HepG2 (cell line): Measurements from ENCODE around the gene TMEM131L. TPM values are rescaled to one million over a fixed set of nuclear protein-coding genes. Genes with fewer than 3 reads are reported as not detected.

ENCODE experiments used
- ATAC-seq: fragments of 200-7000 bp; cut with Tn5 transposase; 3 replicates; pipeline ENCODE4 v1.9.1; 2020; ENCODE audit warnings: mild to moderate bottlenecking, moderate library complexity
- BruUV-seq: library from RNA; stranded (reverse); fragments of 400-500 nt; replicated peaks from 2 replicates; lab custom pipeline; 2021; lab: Mats Ljungman, UMichigan
- CTCF ChIA-PET: fragments of 300-600 bp; formaldehyde crosslinking; extraction: SDS; loops from one replicate; lab custom pipeline; 2021; ENCODE audit warnings: low total read pairs, inconsistent platforms, low intra/inter-chr PET ratio; lab: Yijun Ruan, JAX
- POLR2A ChIA-PET: fragments of 350-600 bp; sonication (Branson Sonifier 250); formaldehyde crosslinking; loops from one replicate; lab custom pipeline; 2020; ENCODE audit warnings: antibody characterized with exemption, inconsistent platforms; lab: Yijun Ruan, JAX
- DNase-seq: peaks from one replicate; pipeline ENCODE4 v3.0.0-alpha.2; 2015; ENCODE audit warnings: low spot score
- FAIRE-seq: peaks from 3 replicates; lab custom pipeline; 2011; peaks lifted over from hg19 to GRCh38; lab: Jason Lieb, UNC
- H2AFZ ChIP-seq: one replicate; pipeline ENCODE4 v1.6.1; 2011; ENCODE audit warnings: low read length, inconsistent platforms
- H3K27ac ChIP-seq: fragments of 300-600 bp; 3 replicates; pipeline ENCODE4 v1.8.0; 2011; ENCODE audit warnings: mixed run types, mild to moderate bottlenecking, mixed read lengths, low read length, inconsistent platforms; ENCODE audit not compliant: insufficient read depth; ENCODE audit errors: extremely low read length
- H3K27me3 ChIP-seq, 2 experiments: fragments of 200-600 bp in 1 of 2; 2 replicates in 1 of 2; 3 replicates in 1 of 2; pipeline versions ENCODE4 v1.6.0 to v1.8.0; 2011; ENCODE audit warnings: low read length in 2 of 2, mild to moderate bottlenecking in 2 of 2, moderate library complexity in 2 of 2, inconsistent platforms in 1 of 2; ENCODE audit not compliant: insufficient read depth in 2 of 2, control insufficient read depth in 1 of 2
- H3K36me3 ChIP-seq, 2 experiments: fragments of 200-600 bp in 1 of 2; replicated peaks in 1 of 2; 2 replicates in 1 of 2; 3 replicates in 1 of 2; pipeline versions ENCODE4 v1.5.1 to v1.8.0; 2011; ENCODE audit warnings: low read length in 2 of 2, inconsistent platforms in 1 of 2; ENCODE audit not compliant: insufficient read depth in 2 of 2, control insufficient read depth in 1 of 2
- H3K4me1 ChIP-seq: 2 replicates; pipeline ENCODE4 v1.5.1; 2012; ENCODE audit warnings: low read length, inconsistent platforms; ENCODE audit not compliant: insufficient read depth
- H3K4me2 ChIP-seq: 2 replicates; pipeline ENCODE4 v1.6.0; 2011; ENCODE audit warnings: low read depth, low read length, inconsistent platforms
- H3K4me3 ChIP-seq, 3 experiments: fragments of 200-600 bp in 1 of 3; sonication (generic), shearing (Covaris generic) in 1 of 3; replicated peaks in 1 of 3; 2 replicates each; pipeline ENCODE4 v1.5.1; 2011 to 2016; ENCODE audit warnings: low read length in 3 of 3, inconsistent platforms in 2 of 3, low read depth in 2 of 3, mild to moderate bottlenecking in 2 of 3, control low read depth in 1 of 3, mixed read lengths in 1 of 3; ENCODE audit not compliant: insufficient read depth in 1 of 3
- H3K79me2 ChIP-seq: one replicate; pipeline ENCODE4 v1.6.1; 2011; ENCODE audit warnings: low read length, inconsistent platforms; ENCODE audit not compliant: insufficient read depth
- H3K9ac ChIP-seq: 2 replicates; pipeline ENCODE4 v1.6.0; 2011; ENCODE audit warnings: mild to moderate bottlenecking, low read depth, low read length, inconsistent platforms; ENCODE audit not compliant: insufficient read depth
- H3K9me3 ChIP-seq: 2 replicates; pipeline ENCODE4 v1.5.1; 2012; ENCODE audit warnings: mild to moderate bottlenecking, low read length
- H4K20me1 ChIP-seq: 2 replicates; pipeline ENCODE4 v1.6.0; 2011; ENCODE audit warnings: inconsistent platforms, mild to moderate bottlenecking, low read length, moderate library complexity; ENCODE audit not compliant: insufficient read depth
- ARNTL ChIP-seq: sonication (generic); formaldehyde crosslinking; IDR thresholded peaks from 2 replicates; pipeline ENCODE4 v1.4.0; 2020; ENCODE audit warnings: mild to moderate bottlenecking, missing genetic modification reagents
- BRD4 ChIP-seq: sonication (generic); formaldehyde crosslinking; IDR thresholded peaks from 2 replicates; pipeline ENCODE4 v1.4.0; 2020; ENCODE audit warnings: missing genetic modification reagents
- FOXA3 ChIP-seq: IDR thresholded peaks from 2 replicates; pipeline ENCODE4 v1.6.1; 2016; ENCODE audit warnings: missing genetic modification reagents, missing compliant biosample characterization
- IRF2 ChIP-seq: IDR thresholded peaks from 2 replicates; pipeline ENCODE4 v1.6.1; 2018; ENCODE audit warnings: missing genetic modification reagents, missing compliant biosample characterization
- JUNB ChIP-seq: sonication (generic); formaldehyde crosslinking; IDR thresholded peaks from 2 replicates; pipeline ENCODE4 v1.8.0; 2022; ENCODE audit warnings: missing genetic modification reagents, mild to moderate bottlenecking, borderline replicate concordance
- NFYC ChIP-seq: IDR thresholded peaks from 2 replicates; pipeline ENCODE4 v1.6.1; 2016; ENCODE audit warnings: missing genetic modification reagents, missing compliant biosample characterization
- RARA ChIP-seq: IDR thresholded peaks from 2 replicates; pipeline ENCODE4 v1.6.1; 2016; ENCODE audit warnings: missing genetic modification reagents, missing compliant biosample characterization
- SSRP1 ChIP-seq: IDR thresholded peaks from 2 replicates; pipeline ENCODE4 v1.6.1; 2016; ENCODE audit warnings: control low read depth
- TSC22D2 ChIP-seq: sonication (generic); formaldehyde crosslinking; IDR thresholded peaks from 2 replicates; pipeline ENCODE4 v1.5.1; 2020; ENCODE audit warnings: missing genetic modification reagents, mild to moderate bottlenecking, borderline replicate concordance
- ZC3H13 ChIP-seq: sonication (generic); formaldehyde crosslinking; IDR thresholded peaks from 2 replicates; pipeline ENCODE4 v1.8.1; 2023; ENCODE audit warnings: mild to moderate bottlenecking, missing genetic modification reagents, moderate library complexity
- ZFP1 ChIP-seq: IDR thresholded peaks from 2 replicates; pipeline ENCODE4 v1.6.1; 2016
- ZNF101 ChIP-seq: sonication (generic); formaldehyde crosslinking; IDR thresholded peaks from 2 replicates; pipeline ENCODE4 v1.4.0; 2020; ENCODE audit warnings: mild to moderate bottlenecking, low read depth, missing genetic modification reagents, borderline replicate concordance
- ZNF343 ChIP-seq: sonication (generic); formaldehyde crosslinking; IDR thresholded peaks from 2 replicates; pipeline ENCODE4 v1.4.0; 2020; ENCODE audit warnings: mild to moderate bottlenecking, missing genetic modification reagents
- WGBS: methylation state at CpG from one replicate; pipeline ENCODE4 v1.1.6; 2017; ENCODE audit warnings: low lambda C conversion rate; 5-methylcytosine and 5-hydroxymethylcytosine counted together
- in situ Hi-C: cut with HindIII; loops from 2 replicates; pipeline ENCODE4 v1.10.0; 2017; ENCODE audit warnings: low pct_unique_long_range_greater_than_20kb; ENCODE audit not compliant: extremely low pct_ligation_motif_present
- intact Hi-C: fragments of 100-400 bp; cut with micrococcal nuclease; formaldehyde crosslinking; loops from one replicate; pipeline ENCODE4 v1.10.0; 2022; ENCODE audit not compliant: unreplicated experiment
- polyA plus RNA-seq, 8 experiments: library from polyadenylated mRNA; depleted of rRNA in 3 of 8; stranded (reverse) in 7 of 8; unstranded in 1 of 8; fragments of >200 nt; fragmentation: Illumina TruSeq in 4 of 8; extraction: Trizol in 4 of 8; gene quantifications; 2 replicates each; pipeline versions ENCODE4 v1.2.1 to v1.2.3, GENCODE V29; 2011 to 2016; ENCODE audit warnings: low read depth in 4 of 8, missing spikeins in 1 of 8, mixed read lengths in 1 of 8; ENCODE audit not compliant: insufficient read depth in 1 of 8
- total RNA-seq, 5 experiments: library from RNA; depleted of rRNA; stranded (reverse); fragments of >200 nt; fragmentation: Illumina TruSeq; extraction: Trizol; gene quantifications; 2 replicates each; pipeline ENCODE4 v1.2.3, GENCODE V29; 2016; ENCODE audit warnings: low read depth in 1 of 5
- TF ChIP-seq, protein P1 (sequence below): sonication (generic); formaldehyde crosslinking; IDR thresholded peaks from 2 replicates; pipeline ENCODE4 v1.4.0; 2020; ENCODE audit warnings: missing genetic modification reagents
- TF ChIP-seq, protein P2 (sequence below): sonication (generic); formaldehyde crosslinking; IDR thresholded peaks from 2 replicates; pipeline ENCODE4 v1.5.1; 2020; ENCODE audit warnings: missing genetic modification reagents, mild to moderate bottlenecking, borderline replicate concordance
- TF ChIP-seq, protein P3 (sequence below), 2 experiments: sonication (generic) in 1 of 2; formaldehyde crosslinking in 1 of 2; IDR thresholded peaks; 2 replicates each; pipeline versions ENCODE4 v1.5.1 to v1.6.1; 2011 to 2020; ENCODE audit warnings: borderline replicate concordance in 1 of 2, low read depth in 1 of 2, low read length in 1 of 2, mild to moderate bottlenecking in 1 of 2, missing genetic modification reagents in 1 of 2, moderate library complexity in 1 of 2

TMEM131L gene
- total and polyA plus RNA-seq, 2 of the 13 experiments (the other 11 are each of a cell fraction or from before 2014, with no cell fraction given): 2.2 to 4.5 TPM

DNA sequence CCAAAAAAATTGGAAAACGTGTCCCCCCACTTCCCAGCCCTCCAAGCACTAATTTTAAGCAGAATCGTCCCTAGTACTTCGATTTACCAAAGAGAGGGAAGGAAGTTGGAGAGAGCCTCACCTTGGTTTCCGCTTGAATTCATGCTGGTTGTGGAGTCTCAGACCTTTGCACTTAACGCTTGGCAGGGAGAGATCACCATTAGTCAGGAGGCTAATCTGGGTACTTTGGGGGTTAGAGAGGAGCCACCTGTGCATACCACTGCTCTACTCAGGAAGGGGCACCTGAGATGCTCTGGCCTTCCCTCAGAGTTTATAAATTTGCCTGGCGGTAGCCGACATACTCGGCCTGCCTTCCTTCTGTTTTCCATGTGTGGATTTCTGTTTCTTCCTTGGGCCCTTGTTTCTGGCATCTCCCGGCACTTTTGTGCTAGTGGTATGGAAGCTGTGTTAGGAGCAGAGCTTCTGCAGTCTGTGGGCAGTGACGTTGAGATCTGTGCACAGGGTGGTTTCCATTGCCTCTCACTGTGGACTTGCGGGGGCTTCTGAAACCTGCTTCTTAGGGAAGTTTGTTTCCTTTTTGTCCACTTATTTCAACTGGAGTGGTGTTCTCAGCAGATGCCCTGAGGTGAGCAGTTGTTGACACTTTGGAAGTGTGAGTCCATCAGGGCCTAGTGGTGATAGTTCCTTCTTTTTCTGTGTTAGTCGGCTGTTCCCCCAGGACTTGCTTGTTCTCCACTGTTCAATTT, 104.2 kb downstream of the TMEM131L start:
- peaks cover 68% of the 10 kb centered on the region for H3K4me1 ChIP-seq
- H3K4me2 ChIP-seq: no peak overlapping the region
- ChIA-PET POLR2A (no interaction called here), CTCF (no interaction called here)
- no peak overlapping the region for H3K4me3 ChIP-seq
- WGBS: 80% methylated on average over 12 of the region's 12 CpGs
- DNase-seq (no peak), ATAC-seq (peak; percentile 44), FAIRE-seq (no peak)
- BruUV-seq: no TSS peak
- no peaks in the 10 kb centered on the region for H3K27me3 ChIP-seq
- peaks cover 0 to 2% of the 10 kb centered on the region in 2 experiments; a peak in 1 of 5 replicates for H3K36me3 ChIP-seq
- intact Hi-C loops (loop anchor here (10.0 kb wide), 1 partner anchor 366 kb away; the partner anchor contains the start of gene TRIM2), in situ Hi-C loops (loop anchor here (5.0 to 10.0 kb wide), 2 partner anchors 133 to 416 kb away; no protein-coding TSS in a partner anchor)
- H3K9ac ChIP-seq: no peak overlapping the region
- no peak overlapping the region for H2AFZ ChIP-seq
- H3K9me3 ChIP-seq: no peaks in the 10 kb centered on the region
- H3K27ac ChIP-seq: peak overlapping the region; percentile 6
- no peaks in the 10 kb centered on the region for H3K79me2 ChIP-seq
- H4K20me1 ChIP-seq: no peaks in the 10 kb centered on the region
- TF ChIP-seq RARA (CRISPR knock-in tag) (no peak), ZFP1 (CRISPR knock-in tag) (no peak), TSC22D2 (CRISPR knock-in tag) (no peak), BRD4 (CRISPR knock-in tag) (no peak), FOXA3 (CRISPR knock-in tag) (no peak), ARNTL (CRISPR knock-in tag) (no peak), SSRP1 (CRISPR knock-in tag) (no peak), IRF2 (no peak), ZNF101 (no peak), ZC3H13 (CRISPR knock-in tag) (no peak), JUNB (CRISPR knock-in tag) (no peak), ZNF343 (CRISPR knock-in tag) (no peak), NFYC (no peak)
- TF ChIP-seq, protein P1, sequence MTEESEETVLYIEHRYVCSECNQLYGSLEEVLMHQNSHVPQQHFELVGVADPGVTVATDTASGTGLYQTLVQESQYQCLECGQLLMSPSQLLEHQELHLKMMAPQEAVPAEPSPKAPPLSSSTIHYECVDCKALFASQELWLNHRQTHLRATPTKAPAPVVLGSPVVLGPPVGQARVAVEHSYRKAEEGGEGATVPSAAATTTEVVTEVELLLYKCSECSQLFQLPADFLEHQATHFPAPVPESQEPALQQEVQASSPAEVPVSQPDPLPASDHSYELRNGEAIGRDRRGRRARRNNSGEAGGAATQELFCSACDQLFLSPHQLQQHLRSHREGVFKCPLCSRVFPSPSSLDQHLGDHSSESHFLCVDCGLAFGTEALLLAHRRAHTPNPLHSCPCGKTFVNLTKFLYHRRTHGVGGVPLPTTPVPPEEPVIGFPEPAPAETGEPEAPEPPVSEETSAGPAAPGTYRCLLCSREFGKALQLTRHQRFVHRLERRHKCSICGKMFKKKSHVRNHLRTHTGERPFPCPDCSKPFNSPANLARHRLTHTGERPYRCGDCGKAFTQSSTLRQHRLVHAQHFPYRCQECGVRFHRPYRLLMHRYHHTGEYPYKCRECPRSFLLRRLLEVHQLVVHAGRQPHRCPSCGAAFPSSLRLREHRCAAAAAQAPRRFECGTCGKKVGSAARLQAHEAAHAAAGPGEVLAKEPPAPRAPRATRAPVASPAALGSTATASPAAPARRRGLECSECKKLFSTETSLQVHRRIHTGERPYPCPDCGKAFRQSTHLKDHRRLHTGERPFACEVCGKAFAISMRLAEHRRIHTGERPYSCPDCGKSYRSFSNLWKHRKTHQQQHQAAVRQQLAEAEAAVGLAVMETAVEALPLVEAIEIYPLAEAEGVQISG (CRISPR knock-in tag): no peak
- TF ChIP-seq, protein P2, sequence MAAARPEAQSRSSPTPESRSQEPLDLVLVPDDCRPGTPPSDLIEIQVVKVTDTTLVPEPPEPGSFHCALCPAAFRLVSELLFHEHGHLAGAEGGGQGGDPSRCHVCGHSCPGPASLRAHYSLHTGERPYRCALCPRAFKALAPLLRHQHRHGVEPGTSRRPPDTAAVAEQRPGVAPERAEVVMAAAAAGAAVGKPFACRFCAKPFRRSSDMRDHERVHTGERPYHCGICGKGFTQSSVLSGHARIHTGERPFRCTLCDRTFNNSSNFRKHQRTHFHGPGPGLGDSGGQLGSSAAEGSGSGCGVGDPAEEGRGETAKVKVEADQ (CRISPR knock-in tag): no peak
- TF ChIP-seq, protein P3, sequence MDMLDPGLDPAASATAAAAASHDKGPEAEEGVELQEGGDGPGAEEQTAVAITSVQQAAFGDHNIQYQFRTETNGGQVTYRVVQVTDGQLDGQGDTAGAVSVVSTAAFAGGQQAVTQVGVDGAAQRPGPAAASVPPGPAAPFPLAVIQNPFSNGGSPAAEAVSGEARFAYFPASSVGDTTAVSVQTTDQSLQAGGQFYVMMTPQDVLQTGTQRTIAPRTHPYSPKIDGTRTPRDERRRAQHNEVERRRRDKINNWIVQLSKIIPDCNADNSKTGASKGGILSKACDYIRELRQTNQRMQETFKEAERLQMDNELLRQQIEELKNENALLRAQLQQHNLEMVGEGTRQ (IDR thresholded peaks at IDR 0.05; ENCODE audit: low read depth, low read length): no peak
- TF ChIP-seq, protein P3 (CRISPR knock-in tag; IDR thresholded peaks at IDR 0.05; ENCODE audit: borderline replicate concordance): no peak
